Subcutaneous adipose tissue (tissue), 4 donors: ENCODE measurements around the gene RPN2. TPM values are rescaled to one million over a fixed set of nuclear protein-coding genes. Genes with fewer than 3 reads are reported as not detected.

Source experiments
- total RNA-seq, 4 donors: library from RNA; depleted of rRNA; stranded (reverse); fragments of >200 nt; gene quantifications; one replicate each; pipeline ENCODE4 v1.1.0, GENCODE V29; 2016
- TF ChIP-seq, protein P1 (sequence below): fragments of 450-650 bp; IDR thresholded peaks from one replicate; pipeline ENCODE4 v1.5.1; 2016; ENCODE audit warnings: low read depth, mild to moderate bottlenecking, control low read depth, antibody characterized with exemption, moderate library complexity

The RPN2 gene
- total RNA-seq, 4 donors from 2014 or later: 65.6 to 130 (median 109) TPM

DNA sequence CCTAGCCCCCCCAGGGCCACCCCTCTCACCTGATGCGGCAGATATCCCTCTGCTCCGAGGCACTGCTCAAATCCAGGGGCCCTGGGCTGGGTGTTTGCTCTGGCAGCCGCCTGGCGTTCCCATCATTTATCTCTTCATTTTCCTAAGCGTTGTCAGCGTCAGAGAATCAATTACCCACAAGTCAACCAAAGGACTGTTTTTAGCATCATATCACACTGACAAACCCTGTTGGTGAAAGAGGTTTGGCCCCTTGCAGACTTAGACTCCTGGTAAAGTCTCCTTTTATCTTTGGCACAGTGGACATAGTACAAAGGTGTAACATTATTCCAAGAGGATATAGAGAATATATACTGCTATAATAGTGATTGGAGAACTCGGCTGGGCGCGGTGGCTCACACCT, 82.6 kb downstream of the RPN2 start, which contains the start of gene GHRH:
Gene GHRH (minus strand): TSS at position 101 of the 400 bp plus-strand sequence. CDS start 4,925 bp downstream, outside the sequence.
- TF ChIP-seq, protein P1, sequence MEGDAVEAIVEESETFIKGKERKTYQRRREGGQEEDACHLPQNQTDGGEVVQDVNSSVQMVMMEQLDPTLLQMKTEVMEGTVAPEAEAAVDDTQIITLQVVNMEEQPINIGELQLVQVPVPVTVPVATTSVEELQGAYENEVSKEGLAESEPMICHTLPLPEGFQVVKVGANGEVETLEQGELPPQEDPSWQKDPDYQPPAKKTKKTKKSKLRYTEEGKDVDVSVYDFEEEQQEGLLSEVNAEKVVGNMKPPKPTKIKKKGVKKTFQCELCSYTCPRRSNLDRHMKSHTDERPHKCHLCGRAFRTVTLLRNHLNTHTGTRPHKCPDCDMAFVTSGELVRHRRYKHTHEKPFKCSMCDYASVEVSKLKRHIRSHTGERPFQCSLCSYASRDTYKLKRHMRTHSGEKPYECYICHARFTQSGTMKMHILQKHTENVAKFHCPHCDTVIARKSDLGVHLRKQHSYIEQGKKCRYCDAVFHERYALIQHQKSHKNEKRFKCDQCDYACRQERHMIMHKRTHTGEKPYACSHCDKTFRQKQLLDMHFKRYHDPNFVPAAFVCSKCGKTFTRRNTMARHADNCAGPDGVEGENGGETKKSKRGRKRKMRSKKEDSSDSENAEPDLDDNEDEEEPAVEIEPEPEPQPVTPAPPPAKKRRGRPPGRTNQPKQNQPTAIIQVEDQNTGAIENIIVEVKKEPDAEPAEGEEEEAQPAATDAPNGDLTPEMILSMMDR: no peak

DNA sequence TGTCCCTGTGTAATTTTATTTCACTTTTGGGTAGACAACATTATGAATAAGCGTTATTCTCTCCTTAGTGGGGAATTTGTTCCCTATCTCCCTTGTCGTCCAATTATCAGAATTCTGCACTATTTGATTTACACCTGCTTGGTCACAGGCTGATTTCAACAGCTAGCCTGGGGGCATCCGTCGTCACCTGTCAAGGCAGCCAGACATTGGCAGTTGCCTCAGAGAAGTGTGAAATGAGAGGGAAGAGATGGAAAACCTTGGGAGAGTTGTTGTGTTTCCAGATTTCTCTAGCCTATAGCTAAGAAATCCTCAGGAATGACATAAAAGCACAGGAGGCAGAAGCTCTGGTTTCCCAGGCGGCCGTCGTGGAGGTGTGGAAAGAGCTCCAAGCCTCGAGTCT, 83.4 kb downstream of the RPN2 start:
- TF ChIP-seq, protein P1: no peak

DNA sequence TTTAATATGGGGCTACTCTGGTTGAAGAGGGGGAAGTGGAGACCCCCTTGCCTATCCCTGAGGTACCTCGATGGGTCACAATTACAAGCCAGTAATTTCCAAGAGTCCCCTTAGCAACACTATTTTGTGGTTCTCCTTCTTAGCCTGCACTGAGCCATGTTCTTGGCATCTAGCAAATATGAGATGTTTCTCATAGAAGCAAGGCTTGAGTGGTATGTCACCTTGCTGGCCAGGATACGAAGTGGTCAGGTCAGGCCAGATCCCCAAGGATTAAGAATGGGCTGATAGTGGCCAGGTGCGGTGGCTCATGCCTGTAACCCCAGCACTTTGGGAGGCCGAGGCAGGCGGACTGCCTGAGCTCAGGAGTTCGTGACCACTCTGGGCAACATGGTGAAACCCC, 84.6 kb downstream of the RPN2 start:
- TF ChIP-seq, protein P1: no peak

DNA sequence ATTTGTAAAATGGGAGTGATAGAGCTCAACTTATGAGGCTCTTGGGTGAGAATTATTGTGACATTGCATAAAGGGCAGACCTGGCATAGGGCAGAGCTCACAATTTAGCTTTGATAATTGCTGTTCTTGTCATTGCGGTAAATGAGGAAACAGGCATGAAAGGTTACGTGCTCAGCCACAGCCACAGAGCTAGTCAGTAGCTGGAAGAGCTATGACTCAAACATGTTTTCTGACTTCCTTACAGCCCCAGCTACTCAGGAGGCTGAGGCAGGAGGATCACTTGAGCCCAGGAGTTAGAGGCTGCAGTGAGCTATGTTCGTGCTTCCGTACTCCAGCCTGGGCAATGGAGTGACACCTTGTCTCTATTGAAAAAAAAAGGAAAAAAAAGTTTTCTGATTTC, 86.0 kb downstream of the RPN2 start:
- TF ChIP-seq, protein P1: no peak

DNA sequence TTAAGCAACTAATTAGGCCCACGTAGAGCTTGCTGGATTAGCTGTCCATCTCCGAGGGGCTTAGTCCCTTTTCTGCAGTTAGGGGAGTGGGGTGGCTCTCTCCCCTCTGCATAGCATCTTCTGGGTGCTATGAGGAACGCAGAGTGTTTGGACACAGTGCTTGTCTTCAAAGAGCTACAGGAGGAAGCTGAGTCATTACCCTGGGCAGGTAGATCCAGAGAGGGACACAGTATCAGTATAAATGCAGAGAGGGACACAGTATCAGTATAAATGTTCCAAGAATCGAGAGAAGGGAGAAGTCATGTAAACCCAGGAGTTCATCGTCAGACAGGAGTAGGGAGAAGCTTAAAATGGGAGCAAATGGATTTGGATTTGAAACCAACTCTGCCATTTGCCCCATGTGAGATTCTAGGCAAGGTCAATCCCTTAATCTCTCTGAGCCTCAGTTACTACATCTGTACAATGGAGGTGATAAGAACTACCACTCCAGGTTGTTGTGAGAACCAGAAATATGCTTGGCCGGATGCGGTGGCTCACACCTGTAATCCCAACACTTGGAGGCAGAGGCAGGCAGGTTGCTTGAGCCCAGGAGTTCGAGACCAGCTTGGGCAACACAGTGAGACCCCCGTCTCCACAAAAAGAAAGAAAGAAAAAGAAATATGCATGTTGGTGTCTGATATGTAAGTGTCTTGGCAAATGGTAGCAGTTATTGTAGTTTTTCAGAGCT, 88.0 kb downstream of the RPN2 start:
- TF ChIP-seq, protein P1: no peak

DNA sequence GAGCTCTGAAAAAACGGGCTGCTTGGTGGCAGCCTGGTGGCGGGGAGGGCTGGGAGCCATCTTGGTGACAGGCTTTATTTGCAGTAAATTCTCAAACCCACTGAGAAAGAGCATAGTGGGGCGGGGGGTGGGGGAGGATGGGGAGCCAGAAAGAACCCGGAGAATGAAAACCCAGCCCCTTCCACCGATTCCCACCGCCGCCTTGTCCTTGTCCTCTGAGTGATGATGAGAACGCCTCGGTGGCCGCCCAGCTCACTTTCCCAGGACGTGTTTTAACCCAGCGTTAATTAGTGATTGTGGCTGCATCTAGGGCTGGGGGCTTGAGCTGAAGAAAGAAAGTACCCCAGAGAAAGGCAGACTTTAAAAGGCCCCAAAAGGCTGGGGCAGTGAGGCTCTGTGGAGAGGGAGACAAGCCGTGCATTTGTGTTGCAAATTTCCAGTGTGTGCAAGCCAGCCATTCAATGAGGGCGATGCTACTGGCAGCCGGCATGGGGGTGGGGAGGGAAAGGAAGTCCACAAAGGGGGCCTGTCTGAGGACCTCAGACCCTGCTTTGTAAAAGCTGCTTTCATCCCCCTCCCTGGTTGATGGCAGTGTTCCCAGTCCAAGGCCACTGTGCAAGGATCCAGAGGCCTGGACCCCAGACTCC, 88.7 kb downstream of the RPN2 start:
- TF ChIP-seq, protein P1: no peak

DNA sequence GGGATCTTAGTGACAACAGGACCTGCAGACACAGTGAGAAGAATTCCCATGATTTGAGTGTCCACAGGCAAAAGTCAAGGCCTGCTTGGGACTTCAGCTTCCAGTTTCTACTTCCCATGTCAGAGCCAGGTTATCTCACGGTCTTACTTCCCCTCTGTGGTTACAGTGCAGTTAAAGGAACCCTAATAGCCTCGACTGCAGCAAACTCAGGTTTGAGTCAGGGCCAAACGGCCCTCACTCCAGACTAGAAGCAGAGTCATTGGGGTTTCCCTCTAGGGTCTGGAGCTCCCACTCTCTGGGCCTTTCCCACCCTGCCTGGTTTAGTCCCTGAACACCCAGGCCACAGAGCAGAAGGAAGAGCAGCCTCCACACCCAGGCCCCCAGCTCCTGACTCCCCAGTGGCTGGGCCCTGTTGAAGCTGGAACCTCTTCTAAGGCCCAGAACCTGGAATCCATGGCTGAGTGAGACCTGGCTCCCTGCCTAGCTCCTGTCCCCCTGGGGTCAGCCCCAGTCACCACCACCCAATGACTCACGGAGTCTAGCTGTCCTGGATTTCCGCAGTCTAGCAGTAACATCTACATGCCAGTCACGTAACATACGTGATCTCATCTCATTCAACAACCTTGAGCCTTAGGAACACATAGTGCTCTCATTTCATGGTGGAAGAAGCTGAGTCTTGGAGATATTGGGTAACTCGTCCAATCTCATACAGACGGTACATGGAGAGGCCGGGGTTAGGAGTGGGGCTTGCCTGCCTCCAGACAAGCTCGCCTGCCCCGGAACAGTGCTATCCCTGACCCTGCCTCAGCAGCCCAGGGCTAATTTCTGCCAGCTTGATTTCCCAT, 91.7 kb downstream of the RPN2 start:
- TF ChIP-seq, protein P1: no peak
